Neural cell (in vitro differentiated cells): ENCODE results near the gene MYO18A. TPM values are rescaled to one million over a fixed set of nuclear protein-coding genes. Genes with fewer than 3 reads are reported as not detected.

ENCODE experiments used
- H2AFZ ChIP-seq: fragments of 200-600, 300-800 bp; sonication (generic), shearing (Covaris generic); 2 replicates; pipeline ENCODE4 v1.6.0; 2014; ENCODE audit warnings: low read depth, mild to moderate bottlenecking, antibody characterized with exemption, low read length, moderate library complexity
- H3F3A ChIP-seq: fragments of 200-600 bp; shearing (Covaris generic); 2 replicates; pipeline ENCODE4 v1.6.1; 2016; ENCODE audit warnings: mild to moderate bottlenecking, moderate library complexity, mixed read lengths, antibody characterized with exemption, low read length; ENCODE audit not compliant: insufficient read depth, poor library complexity, severe bottlenecking
- H3K27ac ChIP-seq: fragments of 200-600, 300-800 bp; sonication (generic), shearing (Covaris generic); 2 replicates; pipeline ENCODE4 v1.5.1; 2014; ENCODE audit warnings: mild to moderate bottlenecking, low read length, moderate library complexity
- H3K27me3 ChIP-seq: fragments of 300-800, 200-600 bp; sonication (generic), shearing (Covaris generic); 2 replicates; pipeline ENCODE4 v1.6.0; 2014; ENCODE audit warnings: mild to moderate bottlenecking, low read depth, low read length, moderate library complexity; ENCODE audit not compliant: insufficient read depth
- H3K36me3 ChIP-seq: fragments of 300-800, 200-600 bp; sonication (generic), shearing (Covaris generic); 2 replicates; pipeline ENCODE4 v1.5.1; 2014; ENCODE audit warnings: mild to moderate bottlenecking, antibody characterized with exemption, low read length, moderate library complexity; ENCODE audit not compliant: insufficient read depth
- H3K4me2 ChIP-seq: fragments of 300-800, 200-600 bp; sonication (generic), shearing (Covaris generic); 2 replicates; pipeline ENCODE4 v1.6.0; 2014; ENCODE audit warnings: mild to moderate bottlenecking, low read length
- H3K4me3 ChIP-seq: fragments of 300-800, 200-600 bp; sonication (generic), shearing (Covaris generic); 2 replicates; pipeline ENCODE4 v1.5.1; 2014; ENCODE audit warnings: mild to moderate bottlenecking, low read length, moderate library complexity
- H3K79me2 ChIP-seq: fragments of 200-600 bp; shearing (Covaris generic); replicated peaks from 2 replicates; pipeline ENCODE4 v1.6.0; 2014; ENCODE audit warnings: mild to moderate bottlenecking, low read length, moderate library complexity; ENCODE audit not compliant: insufficient read depth
- H3K9ac ChIP-seq: fragments of 300-800, 200-600 bp; sonication (generic), shearing (Covaris generic); 2 replicates; pipeline ENCODE4 v1.6.1; 2016; ENCODE audit warnings: mild to moderate bottlenecking, low read length, mixed read lengths
- H3K9me2 ChIP-seq: fragments of 200-600 bp; shearing (Covaris generic); 2 replicates; pipeline ENCODE4 v1.6.1; 2016; ENCODE audit warnings: mild to moderate bottlenecking, low read length, mixed read lengths; ENCODE audit not compliant: insufficient read depth
- H3K9me3 ChIP-seq: fragments of 200-600, 300-800 bp; sonication (generic), shearing (Covaris generic); 2 replicates; pipeline ENCODE4 v1.6.1; 2016; ENCODE audit warnings: mild to moderate bottlenecking, mixed run types, low read length, moderate library complexity, mixed read lengths
- H4K20me1 ChIP-seq: fragments of 200-600 bp; shearing (Covaris generic); 2 replicates; pipeline ENCODE4 v1.6.1; 2016; ENCODE audit warnings: mild to moderate bottlenecking, mixed run types; ENCODE audit not compliant: insufficient read depth
- EP300 ChIP-seq: fragments of 450-650 bp; conservative IDR thresholded peaks from 2 replicates; pipeline ENCODE4 v1.6.1; 2014; ENCODE audit warnings: antibody characterized with exemption, mild to moderate bottlenecking, moderate library complexity; ENCODE audit not compliant: poor library complexity, severe bottlenecking
- EZH2 ChIP-seq: fragments of 200-600, 300-800 bp; shearing (Covaris generic), sonication (generic); IDR thresholded peaks from 2 replicates; pipeline ENCODE4 v1.6.1; 2014; ENCODE audit warnings: antibody characterized with exemption, low read length, borderline replicate concordance, mild to moderate bottlenecking; ENCODE audit not compliant: insufficient read depth, poor library complexity, severe bottlenecking
- MXI1 ChIP-seq: fragments of 450-650 bp; conservative IDR thresholded peaks from 2 replicates; pipeline ENCODE4 v1.6.1; 2014; ENCODE audit warnings: antibody characterized with exemption, mild to moderate bottlenecking; ENCODE audit not compliant: poor library complexity, severe bottlenecking
- POLR2AphosphoS5 ChIP-seq: IDR thresholded peaks from 2 replicates; pipeline ENCODE4 v1.6.1; 2012
- RAD21 ChIP-seq: fragments of 450-650 bp; conservative IDR thresholded peaks from 2 replicates; pipeline ENCODE4 v1.6.1; 2014; ENCODE audit warnings: antibody characterized with exemption, mild to moderate bottlenecking, moderate library complexity
- SMC3 ChIP-seq: fragments of 450-650 bp; conservative IDR thresholded peaks from 2 replicates; pipeline ENCODE4 v1.6.1; 2014; ENCODE audit warnings: antibody characterized with exemption, mild to moderate bottlenecking, moderate library complexity; ENCODE audit not compliant: poor library complexity
- TAF1 ChIP-seq: IDR thresholded peaks from 2 replicates; pipeline ENCODE4 v1.6.1; 2012; ENCODE audit warnings: low read depth
- polyA plus RNA-seq: library from polyadenylated mRNA; depleted of rRNA; stranded (reverse); fragments of >200 nt; gene quantifications from 2 replicates; pipeline ENCODE4 v1.2.3, GENCODE V29; 2014
- TF ChIP-seq, protein P1 (sequence below): fragments of 450-650 bp; IDR thresholded peaks from 2 replicates; pipeline ENCODE4 v1.5.1; 2014; ENCODE audit warnings: antibody characterized with exemption, mild to moderate bottlenecking, moderate library complexity; ENCODE audit not compliant: poor library complexity, severe bottlenecking
- TF ChIP-seq, protein P2 (sequence below): IDR thresholded peaks from 2 replicates; pipeline ENCODE4 v1.6.1; 2012; ENCODE audit warnings: borderline replicate concordance

Gene MYO18A
- polyA plus RNA-seq, 1 donor from 2014 or later: 21.6 TPM

DNA sequence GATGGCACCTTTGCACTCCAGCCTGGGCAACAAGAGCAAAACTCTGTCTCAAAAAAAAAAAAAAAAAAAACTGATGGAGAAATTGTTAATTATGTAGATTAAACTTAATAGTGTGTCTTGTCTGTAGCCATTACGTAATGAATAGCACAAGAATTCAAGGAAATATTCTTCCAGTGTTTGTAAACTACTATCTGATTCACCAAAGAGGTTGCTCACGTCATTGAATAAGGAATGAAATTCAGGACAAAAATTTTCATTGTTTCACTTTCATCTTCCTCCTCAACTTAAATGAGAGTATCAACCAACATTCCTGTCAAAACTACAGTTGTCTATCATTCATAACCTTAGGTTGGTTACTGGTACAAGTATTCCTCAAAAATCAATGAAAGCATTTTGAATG, 30.7 kb upstream of the MYO18A start:
- Histone ChIP-seq H3K27ac (no peak overlapping the region), H3F3A (no peaks in the 10 kb centered on the region), H3K79me2 (no peaks in the 10 kb centered on the region)

DNA sequence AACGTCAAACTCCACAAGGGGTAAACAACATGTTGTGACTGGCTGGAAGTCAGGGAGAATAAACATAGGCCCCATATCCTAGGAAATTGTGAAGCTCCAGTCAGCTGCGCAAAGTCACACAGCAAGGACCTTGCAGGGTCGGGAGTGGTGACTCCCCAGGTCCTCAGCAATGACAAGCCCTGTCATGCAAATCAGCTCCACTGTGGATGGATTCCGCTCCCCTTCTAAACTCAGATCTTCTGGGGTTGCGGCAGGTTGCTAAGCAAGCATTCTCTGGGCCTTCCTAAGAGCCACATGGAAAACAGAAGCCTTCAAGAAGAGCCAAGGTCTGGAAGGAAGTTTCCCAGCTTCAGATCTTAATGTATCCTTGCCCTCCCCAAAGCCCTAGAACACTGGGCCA, 28.9 kb upstream of the MYO18A start:
- Histone ChIP-seq H3F3A (no peaks in the 10 kb centered on the region), H3K27me3 (no peaks in the 10 kb centered on the region), H3K9ac (no peak overlapping the region), H3K9me3 (no peaks in the 10 kb centered on the region), H3K79me2 (no peaks in the 10 kb centered on the region), H4K20me1 (no peaks in the 10 kb centered on the region), H3K36me3 (no peaks in the 10 kb centered on the region), H3K27ac (no peak overlapping the region), H3K4me2 (no peak overlapping the region), H3K9me2 (no peaks in the 10 kb centered on the region), H2AFZ (no peak overlapping the region), H3K4me3 (no peak overlapping the region)
- TF ChIP-seq, protein P1, sequence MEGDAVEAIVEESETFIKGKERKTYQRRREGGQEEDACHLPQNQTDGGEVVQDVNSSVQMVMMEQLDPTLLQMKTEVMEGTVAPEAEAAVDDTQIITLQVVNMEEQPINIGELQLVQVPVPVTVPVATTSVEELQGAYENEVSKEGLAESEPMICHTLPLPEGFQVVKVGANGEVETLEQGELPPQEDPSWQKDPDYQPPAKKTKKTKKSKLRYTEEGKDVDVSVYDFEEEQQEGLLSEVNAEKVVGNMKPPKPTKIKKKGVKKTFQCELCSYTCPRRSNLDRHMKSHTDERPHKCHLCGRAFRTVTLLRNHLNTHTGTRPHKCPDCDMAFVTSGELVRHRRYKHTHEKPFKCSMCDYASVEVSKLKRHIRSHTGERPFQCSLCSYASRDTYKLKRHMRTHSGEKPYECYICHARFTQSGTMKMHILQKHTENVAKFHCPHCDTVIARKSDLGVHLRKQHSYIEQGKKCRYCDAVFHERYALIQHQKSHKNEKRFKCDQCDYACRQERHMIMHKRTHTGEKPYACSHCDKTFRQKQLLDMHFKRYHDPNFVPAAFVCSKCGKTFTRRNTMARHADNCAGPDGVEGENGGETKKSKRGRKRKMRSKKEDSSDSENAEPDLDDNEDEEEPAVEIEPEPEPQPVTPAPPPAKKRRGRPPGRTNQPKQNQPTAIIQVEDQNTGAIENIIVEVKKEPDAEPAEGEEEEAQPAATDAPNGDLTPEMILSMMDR: no peak
- TF ChIP-seq POLR2AphosphoS5: no peak
- no peak for TF ChIP-seq EP300
- TF ChIP-seq RAD21: no peak
- no peak for TF ChIP-seq SMC3
- TF ChIP-seq EZH2: no peak
- TF ChIP-seq, protein P2, sequence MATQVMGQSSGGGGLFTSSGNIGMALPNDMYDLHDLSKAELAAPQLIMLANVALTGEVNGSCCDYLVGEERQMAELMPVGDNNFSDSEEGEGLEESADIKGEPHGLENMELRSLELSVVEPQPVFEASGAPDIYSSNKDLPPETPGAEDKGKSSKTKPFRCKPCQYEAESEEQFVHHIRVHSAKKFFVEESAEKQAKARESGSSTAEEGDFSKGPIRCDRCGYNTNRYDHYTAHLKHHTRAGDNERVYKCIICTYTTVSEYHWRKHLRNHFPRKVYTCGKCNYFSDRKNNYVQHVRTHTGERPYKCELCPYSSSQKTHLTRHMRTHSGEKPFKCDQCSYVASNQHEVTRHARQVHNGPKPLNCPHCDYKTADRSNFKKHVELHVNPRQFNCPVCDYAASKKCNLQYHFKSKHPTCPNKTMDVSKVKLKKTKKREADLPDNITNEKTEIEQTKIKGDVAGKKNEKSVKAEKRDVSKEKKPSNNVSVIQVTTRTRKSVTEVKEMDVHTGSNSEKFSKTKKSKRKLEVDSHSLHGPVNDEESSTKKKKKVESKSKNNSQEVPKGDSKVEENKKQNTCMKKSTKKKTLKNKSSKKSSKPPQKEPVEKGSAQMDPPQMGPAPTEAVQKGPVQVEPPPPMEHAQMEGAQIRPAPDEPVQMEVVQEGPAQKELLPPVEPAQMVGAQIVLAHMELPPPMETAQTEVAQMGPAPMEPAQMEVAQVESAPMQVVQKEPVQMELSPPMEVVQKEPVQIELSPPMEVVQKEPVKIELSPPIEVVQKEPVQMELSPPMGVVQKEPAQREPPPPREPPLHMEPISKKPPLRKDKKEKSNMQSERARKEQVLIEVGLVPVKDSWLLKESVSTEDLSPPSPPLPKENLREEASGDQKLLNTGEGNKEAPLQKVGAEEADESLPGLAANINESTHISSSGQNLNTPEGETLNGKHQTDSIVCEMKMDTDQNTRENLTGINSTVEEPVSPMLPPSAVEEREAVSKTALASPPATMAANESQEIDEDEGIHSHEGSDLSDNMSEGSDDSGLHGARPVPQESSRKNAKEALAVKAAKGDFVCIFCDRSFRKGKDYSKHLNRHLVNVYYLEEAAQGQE: no peak
- TF ChIP-seq TAF1: no peak
- no peak for TF ChIP-seq MXI1

More for the DNA sequence above, 30.7 kb upstream of the MYO18A start:
- Histone ChIP-seq H3K4me2 (no peak overlapping the region), H2AFZ (no peak overlapping the region), H3K9me3 (no peaks in the 10 kb centered on the region), H3K36me3 (no peaks in the 10 kb centered on the region), H3K9me2 (no peaks in the 10 kb centered on the region), H3K4me3 (no peak overlapping the region), H4K20me1 (no peaks in the 10 kb centered on the region), H3K27me3 (no peaks in the 10 kb centered on the region), H3K9ac (no peak overlapping the region)
- TF ChIP-seq EP300 (no peak), MXI1 (no peak), SMC3 (no peak), TAF1 (no peak), RAD21 (no peak), EZH2 (no peak)
- TF ChIP-seq, protein P2: no peak
- TF ChIP-seq, protein P1: no peak
